ENCODE data around the gene GALNTL6.
"Not testable (repeated sequence)": the region's sequence is repeated elsewhere in the genome, so short reads cannot be mapped to it uniquely, and the experiment has no call there.

Gene GALNTL6

GRCh38 chr4:172428979-172429378 is 615.8 kb downstream of the GALNTL6 start:
- DNase-seq = not testable (repeated sequence)

GRCh38 chr4:172480471-172480870 is 667.3 kb downstream of the GALNTL6 start:
- no peak for DNase-seq

GRCh38 chr4:172481802-172482508 is 668.8 kb downstream of the GALNTL6 start:
- no peak for DNase-seq

GRCh38 chr4:172485007-172485406 is 671.8 kb downstream of the GALNTL6 start:
- no peak for DNase-seq

GRCh38 chr4:172486531-172486930 is 673.3 kb downstream of the GALNTL6 start:
- no peak for DNase-seq

GRCh38 chr4:172489861-172490260 is 676.7 kb downstream of the GALNTL6 start:
- no peak for DNase-seq

GRCh38 chr4:172495769-172496168 is 682.6 kb downstream of the GALNTL6 start:
- DNase-seq = no peak

- DNase-seq = no peak
Measured at GRCh38 chr4:172497321-172497720, 684.1 kb downstream of the GALNTL6 start.

GRCh38 chr4:172514011-172514410 is 700.8 kb downstream of the GALNTL6 start:
- no peak for DNase-seq

GRCh38 chr4:172514801-172515200 is 701.6 kb downstream of the GALNTL6 start:
- DNase-seq = no peak

- DNase-seq = no peak
Measured at GRCh38 chr4:172515266-172515879, 702.2 kb downstream of the GALNTL6 start.

GRCh38 chr4:172517391-172517790 is 704.2 kb downstream of the GALNTL6 start:
- no peak for DNase-seq

- DNase-seq = no peak
Measured at GRCh38 chr4:172521248-172521647, 708.0 kb downstream of the GALNTL6 start.

GRCh38 chr4:172521680-172522079 is 708.5 kb downstream of the GALNTL6 start:
- no peak for DNase-seq

- no peak for DNase-seq
Measured at GRCh38 chr4:172543249-172543648, 730.0 kb downstream of the GALNTL6 start.

- DNase-seq = no peak
Measured at GRCh38 chr4:172546782-172547181, 733.6 kb downstream of the GALNTL6 start.

- DNase-seq = no peak
Measured at GRCh38 chr4:172547724-172548123, 734.5 kb downstream of the GALNTL6 start.

- no peak for DNase-seq
Measured at GRCh38 chr4:172553216-172553615, 740.0 kb downstream of the GALNTL6 start.

- DNase-seq = no peak
Measured at GRCh38 chr4:172554588-172554987, 741.4 kb downstream of the GALNTL6 start.

GRCh38 chr4:172555725-172556124 is 742.5 kb downstream of the GALNTL6 start:
- DNase-seq = no peak

- DNase-seq = no peak
Measured at GRCh38 chr4:172573899-172574298, 760.7 kb downstream of the GALNTL6 start.

GRCh38 chr4:172578712-172579111 is 765.5 kb downstream of the GALNTL6 start:
- DNase-seq = no peak

- DNase-seq = no peak
Measured at GRCh38 chr4:172584816-172585215, 771.6 kb downstream of the GALNTL6 start.

- DNase-seq = no peak
Measured at GRCh38 chr4:172596206-172596605, 783.0 kb downstream of the GALNTL6 start.

GRCh38 chr4:172599554-172599953 is 786.4 kb downstream of the GALNTL6 start:
- DNase-seq = no peak
